ENCODE data around the gene CTSD.

DNA sequence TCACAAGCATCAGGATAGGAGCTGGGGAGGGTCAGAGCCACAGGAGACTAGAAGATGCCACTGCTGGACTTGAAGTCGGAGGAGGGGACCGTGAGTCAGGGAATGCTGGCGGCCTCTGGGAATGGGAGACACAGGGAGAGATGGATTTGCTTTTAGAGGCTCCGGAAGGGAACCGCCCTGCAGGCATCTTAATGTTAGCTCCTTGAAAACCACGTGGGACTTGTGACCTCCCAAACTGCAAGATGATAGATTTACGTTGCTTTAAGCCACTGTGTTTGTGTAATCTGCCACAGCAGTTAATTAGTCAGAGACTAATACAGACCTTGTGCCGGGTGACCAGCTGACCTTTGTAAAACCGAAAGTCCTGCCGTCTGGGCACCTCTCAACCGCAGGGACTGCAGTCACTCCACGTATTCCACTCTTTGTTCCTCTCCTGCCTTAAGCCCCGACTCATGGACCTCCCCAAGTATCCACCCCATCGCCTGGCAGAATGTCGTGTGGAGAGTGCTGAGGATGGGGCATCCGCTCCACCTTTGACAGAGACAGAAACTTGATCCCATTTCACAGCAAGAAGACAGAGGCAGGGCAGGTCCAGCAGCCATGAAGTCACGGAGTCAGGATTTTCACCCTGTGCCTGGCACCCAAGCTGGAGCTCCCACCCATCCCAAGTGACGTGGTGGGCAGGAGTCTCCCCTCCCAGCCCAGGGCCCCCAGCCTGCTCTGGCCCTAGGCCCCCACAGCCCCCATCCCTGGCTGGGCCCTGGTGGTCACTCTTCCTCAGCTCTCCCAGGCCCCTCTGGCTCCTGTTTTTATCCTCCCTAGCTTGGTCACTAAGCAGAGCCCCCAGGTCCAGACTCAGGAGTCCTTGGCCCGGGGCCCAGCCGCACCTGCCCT, 19.4 kb upstream of the CTSD start:
- no peak for TF ChIP-seq EZH2phosphoT487 (IDR thresholded peaks at IDR 0.05; ENCODE audit: borderline replicate concordance, low read depth, low read length)
- TF ChIP-seq, protein P1, sequence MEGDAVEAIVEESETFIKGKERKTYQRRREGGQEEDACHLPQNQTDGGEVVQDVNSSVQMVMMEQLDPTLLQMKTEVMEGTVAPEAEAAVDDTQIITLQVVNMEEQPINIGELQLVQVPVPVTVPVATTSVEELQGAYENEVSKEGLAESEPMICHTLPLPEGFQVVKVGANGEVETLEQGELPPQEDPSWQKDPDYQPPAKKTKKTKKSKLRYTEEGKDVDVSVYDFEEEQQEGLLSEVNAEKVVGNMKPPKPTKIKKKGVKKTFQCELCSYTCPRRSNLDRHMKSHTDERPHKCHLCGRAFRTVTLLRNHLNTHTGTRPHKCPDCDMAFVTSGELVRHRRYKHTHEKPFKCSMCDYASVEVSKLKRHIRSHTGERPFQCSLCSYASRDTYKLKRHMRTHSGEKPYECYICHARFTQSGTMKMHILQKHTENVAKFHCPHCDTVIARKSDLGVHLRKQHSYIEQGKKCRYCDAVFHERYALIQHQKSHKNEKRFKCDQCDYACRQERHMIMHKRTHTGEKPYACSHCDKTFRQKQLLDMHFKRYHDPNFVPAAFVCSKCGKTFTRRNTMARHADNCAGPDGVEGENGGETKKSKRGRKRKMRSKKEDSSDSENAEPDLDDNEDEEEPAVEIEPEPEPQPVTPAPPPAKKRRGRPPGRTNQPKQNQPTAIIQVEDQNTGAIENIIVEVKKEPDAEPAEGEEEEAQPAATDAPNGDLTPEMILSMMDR (conservative IDR thresholded peaks at IDR 0.05; ENCODE audit: low read length) = no peak

Measured in OCI-LY7 (cell line).